Ishikawa (cell line): Measurements from ENCODE around the gene BCORL1.

ENCODE experiments used
- CEBPB ChIP-seq: IDR thresholded peaks from 2 replicates; pipeline ENCODE4 v1.6.1; 2012
- CREB1 ChIP-seq: IDR thresholded peaks from 2 replicates; pipeline ENCODE4 v1.6.1; 2012; ENCODE audit warnings: low read depth
- EGR1 ChIP-seq: IDR thresholded peaks from 2 replicates; pipeline ENCODE4 v1.6.1; 2012
- EP300 ChIP-seq: IDR thresholded peaks from 2 replicates; pipeline ENCODE4 v1.6.1; 2012; ENCODE audit warnings: borderline replicate concordance
- FOXM1 ChIP-seq: IDR thresholded peaks from 2 replicates; pipeline ENCODE4 v1.6.1; 2012; ENCODE audit warnings: low read depth, borderline replicate concordance
- NFIC ChIP-seq: IDR thresholded peaks from 2 replicates; pipeline ENCODE4 v1.6.1; 2012
- RAD21 ChIP-seq: IDR thresholded peaks from 2 replicates; pipeline ENCODE4 v1.6.1; 2012; ENCODE audit warnings: low read depth
- REST ChIP-seq: IDR thresholded peaks from 2 replicates; pipeline ENCODE4 v1.6.1; 2012; ENCODE audit warnings: low read depth, mild to moderate bottlenecking
- TAF1 ChIP-seq: IDR thresholded peaks from 2 replicates; pipeline ENCODE4 v1.6.1; 2012; ENCODE audit warnings: low read depth, mild to moderate bottlenecking
- TCF12 ChIP-seq: IDR thresholded peaks from 2 replicates; pipeline ENCODE4 v1.6.1; 2012; ENCODE audit warnings: low read depth
- USF1 ChIP-seq: IDR thresholded peaks from 2 replicates; pipeline ENCODE4 v1.6.1; 2012
- ZBTB7A ChIP-seq: IDR thresholded peaks from 2 replicates; pipeline ENCODE4 v1.6.1; 2012; ENCODE audit warnings: low read depth
- TF ChIP-seq, protein P1 (sequence below): IDR thresholded peaks from 2 replicates; pipeline ENCODE4 v1.6.1; 2012

- TF ChIP-seq TAF1 (no peak), CREB1 (no peak), USF1 (no peak), REST (no peak), RAD21 (no peak), NFIC (no peak), EP300 (no peak), ZBTB7A (no peak), EGR1 (no peak), FOXM1 (no peak), TCF12 (no peak), CEBPB (no peak)
- TF ChIP-seq, protein P1, sequence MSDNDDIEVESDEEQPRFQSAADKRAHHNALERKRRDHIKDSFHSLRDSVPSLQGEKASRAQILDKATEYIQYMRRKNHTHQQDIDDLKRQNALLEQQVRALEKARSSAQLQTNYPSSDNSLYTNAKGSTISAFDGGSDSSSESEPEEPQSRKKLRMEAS = no peak
Measured at GRCh38 chrX:130094696-130095095, 112.3 kb downstream of the BCORL1 start.
